Astrocyte (in vitro differentiated cells and primary cell): ENCODE results near the gene FECH. TPM values are rescaled to one million over a fixed set of nuclear protein-coding genes. Genes with fewer than 3 reads are reported as not detected.

Source experiments
- DNase-seq: peaks from one replicate; pipeline ENCODE4 v3.0.0-alpha.2; 2010; ENCODE audit warnings: low read depth
- FAIRE-seq: peaks from 2 replicates; lab custom pipeline; 2011; peaks lifted over from hg19 to GRCh38; lab: Jason Lieb, UNC
- H2AFZ ChIP-seq: 2 replicates; pipeline ENCODE4 v1.6.0; 2012; ENCODE audit warnings: low read depth, low read length, inconsistent platforms
- H3K27ac ChIP-seq: 2 replicates; pipeline ENCODE4 v1.5.1; 2011; ENCODE audit warnings: low read depth, low read length, inconsistent platforms
- H3K27me3 ChIP-seq: 2 replicates; pipeline ENCODE4 v1.6.0; 2011; ENCODE audit warnings: low read length, inconsistent platforms; ENCODE audit not compliant: insufficient read depth
- H3K36me3 ChIP-seq: 2 replicates; pipeline ENCODE4 v1.5.1; 2011; ENCODE audit warnings: low read length, inconsistent platforms; ENCODE audit not compliant: insufficient read depth
- H3K4me1 ChIP-seq: 2 replicates; pipeline ENCODE4 v1.5.1; 2011; ENCODE audit warnings: low read length, inconsistent platforms; ENCODE audit not compliant: insufficient read depth
- H3K4me2 ChIP-seq: 2 replicates; pipeline ENCODE4 v1.6.0; 2012; ENCODE audit warnings: low read length, inconsistent platforms
- H3K4me3 ChIP-seq: 2 replicates; pipeline ENCODE4 v1.5.1; 2011; ENCODE audit warnings: low read depth, mild to moderate bottlenecking, low read length, inconsistent platforms; ENCODE audit not compliant: insufficient read depth
- H3K79me2 ChIP-seq: 2 replicates; pipeline ENCODE4 v1.6.0; 2012; ENCODE audit warnings: mild to moderate bottlenecking, low read length, inconsistent platforms; ENCODE audit not compliant: insufficient read depth
- H3K9ac ChIP-seq: 2 replicates; pipeline ENCODE4 v1.6.0; 2012; ENCODE audit warnings: mild to moderate bottlenecking, low read length, inconsistent platforms
- H3K9me3 ChIP-seq: 2 replicates; pipeline ENCODE4 v1.5.1; 2012; ENCODE audit warnings: low read depth, mild to moderate bottlenecking, low read length, inconsistent platforms; ENCODE audit not compliant: insufficient read depth
- H4K20me1 ChIP-seq: 2 replicates; pipeline ENCODE4 v1.6.0; 2012; ENCODE audit warnings: low read length, inconsistent platforms; ENCODE audit not compliant: insufficient read depth
- H3K27ac Mint-ChIP-seq: one replicate; pipeline ENCODE4 v1.8.0; 2021; ENCODE audit warnings: mild to moderate bottlenecking, mixed read lengths; ENCODE audit not compliant: unreplicated experiment
- H3K27me3 Mint-ChIP-seq: one replicate; pipeline ENCODE4 v1.8.0; 2021; ENCODE audit warnings: low read depth, mixed read lengths; ENCODE audit not compliant: unreplicated experiment
- H3K36me3 Mint-ChIP-seq: one replicate; pipeline ENCODE4 v1.8.0; 2021; ENCODE audit warnings: low read depth, mixed read lengths; ENCODE audit not compliant: unreplicated experiment
- H3K4me1 Mint-ChIP-seq: one replicate; pipeline ENCODE4 v1.8.0; 2021; ENCODE audit warnings: low read depth, mixed read lengths; ENCODE audit not compliant: unreplicated experiment
- H3K4me3 Mint-ChIP-seq: one replicate; pipeline ENCODE4 v1.8.0; 2021; ENCODE audit warnings: mild to moderate bottlenecking, moderate library complexity, mixed read lengths; ENCODE audit not compliant: unreplicated experiment
- H3K9me3 Mint-ChIP-seq: one replicate; pipeline ENCODE4 v1.8.0; 2021; ENCODE audit warnings: mild to moderate bottlenecking, mixed read lengths; ENCODE audit not compliant: unreplicated experiment
- EZH2 ChIP-seq: IDR thresholded peaks from 2 replicates; pipeline ENCODE4 v1.6.1; 2012; ENCODE audit warnings: mild to moderate bottlenecking, low read length, inconsistent platforms; ENCODE audit not compliant: insufficient read depth
- total RNA-seq: library from RNA; stranded (reverse); gene quantifications from 2 replicates; pipeline ENCODE4 v1.2.1, GENCODE V29; 2021
- TF ChIP-seq, protein P1 (sequence below): IDR thresholded peaks from 2 replicates; pipeline ENCODE4 v1.5.1; 2011; ENCODE audit warnings: low read depth, mild to moderate bottlenecking, inconsistent platforms, low read length, moderate library complexity; ENCODE audit not compliant: insufficient read depth

The FECH gene
- total RNA-seq, 1 donor from 2014 or later: 25.1 TPM

- Mint-ChIP-seq H3K27me3 (no peaks in the 10 kb centered on the region), H3K27ac (no peak overlapping the region), H3K4me3 (no peak overlapping the region), H3K9me3 (no peaks in the 10 kb centered on the region), H3K36me3 (peaks cover 12% of the 10 kb centered on the region), H3K4me1 (peaks cover 6% of the 10 kb centered on the region)
- no peak for TF ChIP-seq EZH2
- no peak overlapping the region for H2AFZ ChIP-seq
- no peaks in the 10 kb centered on the region for H3K79me2 ChIP-seq
- no peak overlapping the region for H3K4me3 ChIP-seq
- no peak overlapping the region for H3K4me2 ChIP-seq
- H3K9me3 ChIP-seq: no peaks in the 10 kb centered on the region
- H3K9ac ChIP-seq: no peak overlapping the region
- H3K27me3 ChIP-seq: no peaks in the 10 kb centered on the region
- H3K36me3 ChIP-seq: peaks cover 16% of the 10 kb centered on the region
- no peak overlapping the region for H3K27ac ChIP-seq
- peaks cover 9% of the 10 kb centered on the region for H3K4me1 ChIP-seq
- H4K20me1 ChIP-seq: peaks cover 4% of the 10 kb centered on the region
- FAIRE-seq (no peak), DNase-seq (no peak)
These were observed 5.1 kb downstream of the FECH start for GRCh38 chr18:57581301-57581934.

DNA sequence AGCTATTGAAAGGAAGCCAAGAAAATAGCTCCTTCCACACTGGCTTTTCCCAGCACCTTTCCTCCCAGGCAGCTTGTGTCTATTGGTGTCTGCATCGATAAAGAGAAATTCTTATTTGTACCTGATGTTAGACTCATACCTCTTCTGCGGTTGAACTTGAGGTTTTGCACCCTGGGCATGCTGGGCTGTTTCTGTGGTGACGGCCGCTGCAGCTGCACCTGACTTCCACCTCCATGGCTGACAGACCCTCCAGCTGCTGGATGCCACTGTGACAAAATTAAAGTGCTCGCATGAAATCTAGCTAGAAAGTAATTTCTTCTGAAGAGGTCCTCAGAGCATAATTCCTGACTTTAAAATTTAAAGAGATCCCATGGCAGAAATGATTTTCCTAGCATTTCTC, 6.6 kb downstream of the FECH start:
- Histone ChIP-seq H3K4me2 (no peak overlapping the region), H3K27me3 (no peaks in the 10 kb centered on the region), H2AFZ (no peak overlapping the region), H3K4me1 (no peaks in the 10 kb centered on the region), H4K20me1 (peaks cover 9% of the 10 kb centered on the region), H3K79me2 (no peaks in the 10 kb centered on the region), H3K9ac (no peak overlapping the region), H3K27ac (no peak overlapping the region), H3K9me3 (no peaks in the 10 kb centered on the region), H3K36me3 (peaks cover 16% of the 10 kb centered on the region), H3K4me3 (no peak overlapping the region)
- no peak for DNase-seq
- H3K27ac Mint-ChIP-seq: no peak overlapping the region
- TF ChIP-seq EZH2: no peak
- TF ChIP-seq, protein P1, sequence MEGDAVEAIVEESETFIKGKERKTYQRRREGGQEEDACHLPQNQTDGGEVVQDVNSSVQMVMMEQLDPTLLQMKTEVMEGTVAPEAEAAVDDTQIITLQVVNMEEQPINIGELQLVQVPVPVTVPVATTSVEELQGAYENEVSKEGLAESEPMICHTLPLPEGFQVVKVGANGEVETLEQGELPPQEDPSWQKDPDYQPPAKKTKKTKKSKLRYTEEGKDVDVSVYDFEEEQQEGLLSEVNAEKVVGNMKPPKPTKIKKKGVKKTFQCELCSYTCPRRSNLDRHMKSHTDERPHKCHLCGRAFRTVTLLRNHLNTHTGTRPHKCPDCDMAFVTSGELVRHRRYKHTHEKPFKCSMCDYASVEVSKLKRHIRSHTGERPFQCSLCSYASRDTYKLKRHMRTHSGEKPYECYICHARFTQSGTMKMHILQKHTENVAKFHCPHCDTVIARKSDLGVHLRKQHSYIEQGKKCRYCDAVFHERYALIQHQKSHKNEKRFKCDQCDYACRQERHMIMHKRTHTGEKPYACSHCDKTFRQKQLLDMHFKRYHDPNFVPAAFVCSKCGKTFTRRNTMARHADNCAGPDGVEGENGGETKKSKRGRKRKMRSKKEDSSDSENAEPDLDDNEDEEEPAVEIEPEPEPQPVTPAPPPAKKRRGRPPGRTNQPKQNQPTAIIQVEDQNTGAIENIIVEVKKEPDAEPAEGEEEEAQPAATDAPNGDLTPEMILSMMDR: no peak
- peaks cover 14% of the 10 kb centered on the region for H3K36me3 Mint-ChIP-seq
- H3K9me3 Mint-ChIP-seq: no peaks in the 10 kb centered on the region
- H3K4me1 Mint-ChIP-seq: no peaks in the 10 kb centered on the region
- H3K4me3 Mint-ChIP-seq: no peak overlapping the region
- no peak for FAIRE-seq
- no peaks in the 10 kb centered on the region for H3K27me3 Mint-ChIP-seq

DNA sequence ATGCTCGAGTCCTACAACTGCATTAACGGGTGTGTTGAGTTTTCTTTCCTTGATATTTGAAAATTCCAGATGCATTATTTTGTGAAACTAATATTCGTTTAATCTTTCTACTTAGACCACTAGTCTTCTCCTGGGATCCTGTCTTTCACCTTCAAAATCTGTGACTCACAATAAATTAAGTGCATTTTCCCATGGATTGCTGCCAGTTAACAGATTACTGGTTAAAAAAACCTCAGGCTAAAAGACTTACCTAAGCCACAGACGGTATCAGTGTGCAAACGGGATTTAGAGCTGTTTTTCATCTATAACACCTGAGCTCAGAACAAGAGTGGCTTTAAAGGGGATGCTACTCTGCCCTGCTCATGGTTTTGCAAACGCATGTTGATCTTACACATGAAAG, 10.2 kb downstream of the FECH start:
- H2AFZ ChIP-seq: no peak overlapping the region
- TF ChIP-seq EZH2: no peak
- TF ChIP-seq, protein P1: no peak

More for the DNA sequence above, 10.2 kb downstream of the FECH start:
- Histone ChIP-seq H3K9me3 (no peaks in the 10 kb centered on the region), H3K4me2 (no peak overlapping the region), H4K20me1 (peaks cover 9% of the 10 kb centered on the region), H3K79me2 (no peaks in the 10 kb centered on the region), H3K27ac (no peak overlapping the region), H3K4me3 (no peak overlapping the region), H3K4me1 (no peaks in the 10 kb centered on the region), H3K9ac (no peak overlapping the region), H3K27me3 (no peaks in the 10 kb centered on the region), H3K36me3 (peaks cover 21% of the 10 kb centered on the region)
- peaks cover 20% of the 10 kb centered on the region for H3K36me3 Mint-ChIP-seq
- no peaks in the 10 kb centered on the region for H3K27me3 Mint-ChIP-seq
- no peaks in the 10 kb centered on the region for H3K4me1 Mint-ChIP-seq
- no peak overlapping the region for H3K4me3 Mint-ChIP-seq
- DNase-seq: no peak
- no peak for FAIRE-seq
- H3K27ac Mint-ChIP-seq: no peak overlapping the region
- no peaks in the 10 kb centered on the region for H3K9me3 Mint-ChIP-seq
